Naive thymus-derived CD8-positive, alpha-beta T cell (primary cell): ENCODE results near the gene FIGNL2. TPM values are rescaled to one million over a fixed set of nuclear protein-coding genes. Genes with fewer than 3 reads are reported as not detected.
"Not testable (repeated sequence)": the region's sequence is repeated elsewhere in the genome, so short reads cannot be mapped to it uniquely, and the experiment has no call there.

Experiments used
- ATAC-seq, 2 donors: fragments of 150-1000 bp; cut with Tn5 transposase in 1 of 2; sonication (Bioruptor Pico), chemical (Tn5 transposase) in 1 of 2; 1 replicate in 1 of 2; 2 replicates in 1 of 2; pipeline ENCODE4 v1.10.0; 2021; ENCODE audit warnings: mild to moderate bottlenecking in 2 of 2, moderate library complexity in 2 of 2
- POLR2A ChIA-PET: fragments of 350-600 bp; sonication (Branson Sonifier 250); formaldehyde crosslinking; loops from one replicate; lab custom pipeline; 2021; ENCODE audit warnings: antibody characterized with exemption; lab: Charles Lee
- DNase-seq, 10 donors: peaks; one replicate each; pipeline versions ENCODE4 v3.0.0 to v3.0.0-alpha.2; 2020 to 2022
- H3K27ac Mint-ChIP-seq, 10 donors: one replicate each; pipeline ENCODE4 v1.8.0; 2020 to 2022; ENCODE audit warnings: mild to moderate bottlenecking in 10 of 10, mixed read lengths in 10 of 10, moderate library complexity in 4 of 10, inconsistent platforms in 1 of 10
- H3K27me3 Mint-ChIP-seq, 5 donors: one replicate each; pipeline ENCODE4 v1.8.0; 2021 to 2022; ENCODE audit warnings: mixed read lengths in 5 of 5
- H3K36me3 Mint-ChIP-seq, 3 donors: one replicate each; pipeline ENCODE4 v1.8.0; 2020 to 2022; ENCODE audit warnings: mixed read lengths in 3 of 3, mild to moderate bottlenecking in 2 of 3, inconsistent platforms in 1 of 3
- H3K4me1 Mint-ChIP-seq, 4 donors: one replicate each; pipeline ENCODE4 v1.8.0; 2021 to 2022; ENCODE audit warnings: mixed read lengths in 4 of 4
- H3K4me3 Mint-ChIP-seq, 10 donors: one replicate each; pipeline ENCODE4 v1.8.0; 2020 to 2022; ENCODE audit warnings: mild to moderate bottlenecking in 10 of 10, mixed read lengths in 10 of 10, moderate library complexity in 6 of 10, inconsistent platforms in 1 of 10
- H3K9me3 Mint-ChIP-seq, 9 donors: one replicate each; pipeline ENCODE4 v1.8.0; 2020 to 2022; ENCODE audit warnings: mixed read lengths in 9 of 9, mild to moderate bottlenecking in 3 of 9, inconsistent platforms in 1 of 9, moderate library complexity in 1 of 9
- polyA plus RNA-seq, 3 donors: library from polyadenylated mRNA; unstranded; fragments of 300-500 nt; fragmentation: Illumina TruSeq; gene quantifications; one replicate each; pipeline ENCODE4 v1.2.3, GENCODE V29; 2021
- total RNA-seq, 8 experiments: library from RNA in 2 of 8; stranded (reverse) in 2 of 8; gene quantifications; one replicate each; pipeline ENCODE4 v1.2.3 and lab custom pipeline; 2021 to 2026

Gene FIGNL2
- total and polyA plus RNA-seq, 5 experiments from 2014 or later, result 0.08 to 3.2 (median 1.5) TPM; not detected in 1

- Mint-ChIP-seq H3K27me3 (peaks cover 23 to 65% (median 42%) of the 10 kb centered on the region in 5 donors), H3K36me3 (no peaks in the 10 kb centered on the region), H3K4me3 (no peak overlapping the region), H3K9me3 (no peaks in the 10 kb centered on the region), H3K4me1 (peaks cover 14 to 18% (median 16%) of the 10 kb centered on the region in 4 donors), H3K27ac (no peak overlapping the region)
- ATAC-seq, result no peak
- POLR2A ChIA-PET, result no interaction called here
- DNase-seq, result no peak
Measured at GRCh38 chr12:51837286-51837685, 11.2 kb downstream of the FIGNL2 start.

- Mint-ChIP-seq H3K4me1 (peaks cover 16 to 21% (median 18%) of the 10 kb centered on the region in 4 donors), H3K27me3 (peaks cover 22 to 61% (median 40%) of the 10 kb centered on the region in 5 donors), H3K27ac (no peak overlapping the region), H3K36me3 (no peaks in the 10 kb centered on the region), H3K4me3 (no peak overlapping the region), H3K9me3 (no peaks in the 10 kb centered on the region)
- ATAC-seq (no peak), DNase-seq (no peak)
- POLR2A ChIA-PET, result no interaction called here
Measured at GRCh38 chr12:51836827-51837173, 11.7 kb downstream of the FIGNL2 start.

GRCh38 chr12:51836041-51836826 is 12.3 kb downstream of the FIGNL2 start:
- Mint-ChIP-seq H3K4me1 (peaks cover 16 to 21% (median 18%) of the 10 kb centered on the region in 4 donors), H3K4me3 (no peak overlapping the region), H3K27ac (no peak overlapping the region), H3K27me3 (peaks cover 22 to 61% (median 40%) of the 10 kb centered on the region in 5 donors), H3K36me3 (no peaks in the 10 kb centered on the region), H3K9me3 (no peaks in the 10 kb centered on the region)
- no peak for DNase-seq
- POLR2A ChIA-PET, result no interaction called here
- ATAC-seq, result no peak

GRCh38 chr12:51834411-51834810 is 14.1 kb downstream of the FIGNL2 start:
- DNase-seq, result no peak
- Mint-ChIP-seq H3K4me3 (no peak overlapping the region), H3K4me1 (peaks cover 16 to 21% (median 20%) of the 10 kb centered on the region in 4 donors), H3K27ac (no peak overlapping the region), H3K9me3 (no peaks in the 10 kb centered on the region), H3K36me3 (no peaks in the 10 kb centered on the region), H3K27me3 (peaks cover 18 to 57% (median 34%) of the 10 kb centered on the region in 5 donors)
- POLR2A ChIA-PET, result no interaction called here
- ATAC-seq, result no peak

DNA sequence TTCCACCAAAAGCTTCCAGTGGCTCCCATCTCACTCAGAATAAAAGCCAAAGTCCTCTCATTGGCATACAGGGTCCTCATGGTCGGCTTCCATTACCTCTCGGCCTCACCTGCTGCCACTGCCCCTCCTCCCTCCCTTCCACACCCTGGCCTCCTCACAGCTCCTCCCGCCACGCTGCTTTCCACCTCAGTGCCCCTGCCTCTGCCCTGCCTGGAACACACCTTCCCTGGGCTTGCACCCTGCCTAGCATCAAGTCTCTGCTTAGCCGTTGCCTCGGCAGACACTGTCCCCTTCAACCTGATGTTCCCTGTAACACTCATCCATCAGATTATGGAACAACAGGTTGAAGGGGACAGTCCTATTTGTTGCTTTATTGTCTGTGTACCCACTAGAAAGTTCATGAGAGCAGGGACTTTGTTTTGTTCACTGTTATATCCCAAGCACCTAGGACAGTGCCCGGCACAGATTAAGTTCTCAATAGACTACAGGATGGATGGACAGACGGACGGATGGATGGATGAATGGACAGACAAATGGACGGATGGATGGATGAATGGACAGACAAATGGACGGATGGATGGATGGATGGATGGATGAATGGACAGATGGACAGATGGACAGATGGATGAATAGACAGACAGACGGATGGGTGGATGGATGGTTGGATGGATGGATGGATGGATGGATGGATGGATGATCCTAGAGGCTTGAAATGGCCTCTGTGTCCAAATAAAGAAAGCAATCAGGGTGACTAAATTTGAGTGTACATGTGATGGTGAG is 14.9 kb downstream of the FIGNL2 start:
- DNase-seq (no peak), ATAC-seq (no peak)
- peaks cover 17 to 54% (median 29%) of the 10 kb centered on the region in 5 donors for H3K27me3 Mint-ChIP-seq
- no peaks in the 10 kb centered on the region for H3K9me3 Mint-ChIP-seq
- no peak overlapping the region for H3K27ac Mint-ChIP-seq
- H3K4me3 Mint-ChIP-seq, result peak overlapping the region in 6 of 10 donors; percentile 7 to 78 (median 55)
- POLR2A ChIA-PET, result interaction anchor here (3.2 kb wide), 1 partner anchor 13 kb away, joined by 14 read pairs; no protein-coding TSS in a partner anchor
- peaks cover 18 to 23% (median 22%) of the 10 kb centered on the region in 4 donors for H3K4me1 Mint-ChIP-seq
- H3K36me3 Mint-ChIP-seq, result no peaks in the 10 kb centered on the region

- H3K4me3 Mint-ChIP-seq, result peak overlapping the region; percentile 7 to 78 (median 60)
- peak overlapping the region in 1 of 10 donors; percentile 50 for H3K27ac Mint-ChIP-seq
- H3K9me3 Mint-ChIP-seq, result no peaks in the 10 kb centered on the region
- H3K36me3 Mint-ChIP-seq, result no peaks in the 10 kb centered on the region
- POLR2A ChIA-PET, result interaction anchor here (3.2 kb wide), 1 partner anchor 12 kb away, joined by 14 read pairs; no protein-coding TSS in a partner anchor
- peak in 1 of 2 donors; percentile 33 for ATAC-seq
- H3K27me3 Mint-ChIP-seq, result peaks cover 15 to 51% (median 28%) of the 10 kb centered on the region in 5 donors
- DNase-seq, result peak in 1 of 10 donors; percentile 20
- H3K4me1 Mint-ChIP-seq, result peaks cover 29 to 34% (median 32%) of the 10 kb centered on the region in 4 donors
Measured at GRCh38 chr12:51832354-51833107, 16.0 kb downstream of the FIGNL2 start.

DNA sequence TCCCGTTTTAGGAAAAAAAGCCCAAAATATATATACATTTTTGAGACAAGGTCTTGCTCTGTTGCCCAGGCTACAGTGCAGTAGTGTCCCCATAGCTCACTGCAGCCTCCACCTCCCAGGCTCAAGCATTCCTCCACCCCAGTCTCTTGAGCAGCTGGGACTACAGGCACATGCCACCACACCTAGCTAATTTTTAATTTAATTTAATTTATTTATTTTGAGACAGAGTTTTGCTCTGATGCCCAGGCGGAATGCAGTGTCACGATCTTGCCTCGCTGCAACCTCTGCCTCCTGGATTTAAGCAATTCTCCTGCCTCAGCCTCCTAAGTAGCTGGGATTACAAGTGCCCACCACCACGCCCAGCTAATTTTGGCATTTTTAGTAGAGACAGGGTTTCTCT is 16.7 kb downstream of the FIGNL2 start:
- not testable (repeated sequence) for H3K9me3 Mint-ChIP-seq
- H3K4me1 Mint-ChIP-seq, result peaks cover 30 to 38% (median 34%) of the 10 kb centered on the region in 4 donors
- POLR2A ChIA-PET, result interaction anchor here (3.2 kb wide), 1 partner anchor 11 kb away, joined by 14 read pairs; no protein-coding TSS in a partner anchor

DNA sequence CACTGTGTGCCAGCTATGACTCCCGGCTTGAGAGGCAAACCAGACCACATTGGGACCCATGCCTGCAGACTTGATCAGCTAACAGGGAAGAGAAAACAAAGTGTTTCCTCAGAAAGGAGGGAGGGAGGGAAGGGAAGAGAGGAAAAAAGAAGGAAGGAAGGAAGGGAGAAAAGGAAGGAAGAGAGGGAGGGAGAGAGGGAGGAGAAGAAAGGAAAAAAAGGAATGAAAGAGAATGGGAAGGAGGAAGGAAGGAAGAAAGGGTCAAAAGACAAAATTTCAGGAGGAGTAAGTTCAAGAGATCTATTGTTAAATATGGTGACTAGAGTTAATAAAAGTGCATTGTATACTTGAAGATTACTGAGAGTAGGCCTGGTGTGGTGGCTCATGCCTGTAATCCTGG is 18.9 kb downstream of the FIGNL2 start:
- H3K36me3 Mint-ChIP-seq, result no peaks in the 10 kb centered on the region
- H3K4me3 Mint-ChIP-seq, result no peak overlapping the region
- H3K27ac Mint-ChIP-seq, result peak overlapping the region in 1 of 10 donors; percentile 54
- ATAC-seq, result no peak
- peaks cover 13 to 38% (median 24%) of the 10 kb centered on the region in 5 donors for H3K27me3 Mint-ChIP-seq
- no peak for DNase-seq
- no peaks in the 10 kb centered on the region for H3K9me3 Mint-ChIP-seq
- POLR2A ChIA-PET, result interaction anchor here (0.7 to 1.4 kb wide), 3 partner anchors 9 to 176 kb away, joined by 3 to 6 read pairs (median 3); no protein-coding TSS in a partner anchor
- H3K4me1 Mint-ChIP-seq, result peaks cover 30 to 42% (median 36%) of the 10 kb centered on the region in 4 donors

More for the DNA sequence above, 16.7 kb downstream of the FIGNL2 start:
- not testable (repeated sequence) for DNase-seq, H3K27ac Mint-ChIP-seq, ATAC-seq, H3K36me3 Mint-ChIP-seq
- Mint-ChIP-seq H3K27me3 (peaks cover 13 to 50% (median 26%) of the 10 kb centered on the region in 5 donors), H3K4me3 (peak overlapping the region in 1 of 10 donors; percentile 43)

DNA sequence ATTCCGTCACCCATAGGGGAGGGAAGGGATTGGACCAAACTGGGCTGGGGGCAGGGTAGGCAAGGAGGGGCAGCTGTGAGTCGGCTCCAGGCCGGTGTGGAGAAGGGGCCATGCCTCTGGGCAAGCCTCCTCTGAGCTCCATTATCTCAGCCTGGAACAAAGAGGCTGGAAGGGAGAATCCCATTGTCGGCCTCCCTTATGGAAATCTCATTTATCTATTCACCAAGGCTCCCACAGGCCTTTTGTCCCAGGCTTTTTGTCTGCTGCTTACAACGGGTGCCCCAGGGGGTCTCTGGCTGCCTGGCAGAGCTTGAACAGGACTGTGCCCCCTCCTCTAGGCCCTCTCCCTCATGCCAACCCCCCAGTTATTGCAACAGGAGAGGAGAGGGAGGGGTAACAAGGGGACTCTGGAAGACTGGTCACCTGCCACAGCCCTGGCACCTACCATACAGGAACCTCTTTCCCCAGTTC is 19.5 kb downstream of the FIGNL2 start:
- POLR2A ChIA-PET, result interaction anchor here (0.7 to 1.4 kb wide), 3 partner anchors 8 to 107 kb away, joined by 3 to 6 read pairs (median 3); no protein-coding TSS in a partner anchor
- no peaks in the 10 kb centered on the region for H3K36me3 Mint-ChIP-seq
- H3K27ac Mint-ChIP-seq, result peak overlapping the region in 1 of 10 donors; percentile 54
- no peaks in the 10 kb centered on the region for H3K9me3 Mint-ChIP-seq
- H3K4me1 Mint-ChIP-seq, result peaks cover 30 to 44% (median 38%) of the 10 kb centered on the region in 4 donors
- ATAC-seq, result no peak
- H3K4me3 Mint-ChIP-seq, result no peak overlapping the region
- H3K27me3 Mint-ChIP-seq, result peaks cover 13 to 34% (median 24%) of the 10 kb centered on the region in 5 donors
- DNase-seq, result no peak

GRCh38 chr12:51827925-51828818 is 20.3 kb downstream of the FIGNL2 start:
- POLR2A ChIA-PET, result interaction anchor here (0.8 to 1.4 kb wide), 3 partner anchors 7 to 11 kb away, joined by 3 read pairs; no protein-coding TSS in a partner anchor
- peak overlapping the region in 2 of 10 donors; percentile 19 to 51 for H3K4me3 Mint-ChIP-seq
- no peaks in the 10 kb centered on the region for H3K9me3 Mint-ChIP-seq
- no peaks in the 10 kb centered on the region for H3K36me3 Mint-ChIP-seq
- ATAC-seq, result peak; percentile 62 to 69
- peak overlapping the region in 5 of 10 donors; percentile 17 to 76 (median 41) for H3K27ac Mint-ChIP-seq
- DNase-seq, result peak in 4 of 10 donors; percentile 16 to 47 (median 16)
- peaks cover 27 to 43% (median 37%) of the 10 kb centered on the region in 4 donors for H3K4me1 Mint-ChIP-seq
- H3K27me3 Mint-ChIP-seq, result peaks cover 7 to 26% (median 15%) of the 10 kb centered on the region in 5 donors

- DNase-seq (peak in 1 of 10 donors; percentile 22), ATAC-seq (no peak)
- H3K4me3 Mint-ChIP-seq, result no peak overlapping the region
- H3K36me3 Mint-ChIP-seq, result no peaks in the 10 kb centered on the region
- peak overlapping the region in 2 of 10 donors; percentile 22 to 33 for H3K27ac Mint-ChIP-seq
- peaks cover 20 to 43% (median 37%) of the 10 kb centered on the region in 4 donors for H3K4me1 Mint-ChIP-seq
- H3K27me3 Mint-ChIP-seq, result peaks cover 0 to 17% (median 6%) of the 10 kb centered on the region in 5 donors
- no peaks in the 10 kb centered on the region for H3K9me3 Mint-ChIP-seq
- POLR2A ChIA-PET, result interaction anchor here (0.7 kb wide), 1 partner anchor 34 kb away, joined by 3 read pairs; no protein-coding TSS in a partner anchor
Measured at GRCh38 chr12:51826881-51827280, 21.6 kb downstream of the FIGNL2 start.
